IPS DF 4.7 (cell line): ENCODE measurements around the gene SNX9.

ENCODE experiments used
- DNase-seq: peaks from one replicate; pipeline ENCODE4 v3.0.0-alpha.2; 2013; ENCODE audit warnings: low spot score; ENCODE audit errors: extremely low read depth

Gene SNX9

DNA sequence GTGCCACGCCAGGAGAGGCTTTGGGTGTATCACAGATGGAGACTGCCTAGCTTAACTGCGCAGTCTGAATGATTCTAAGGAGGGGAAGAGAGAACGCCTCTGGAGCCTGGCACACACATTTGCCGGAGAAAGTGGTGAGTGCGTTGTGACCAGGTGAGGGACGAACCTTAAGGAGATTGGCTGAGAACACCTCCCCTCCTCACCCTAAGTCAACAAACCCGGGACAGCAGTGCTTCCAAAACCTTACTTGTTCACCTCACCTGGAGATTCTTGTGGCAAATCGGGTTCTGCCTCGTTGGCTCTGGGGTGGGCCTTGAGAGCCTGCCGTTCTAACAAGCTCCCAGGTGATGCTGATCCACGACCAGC is 168.0 kb downstream of the SNX9 start:
- no peak for DNase-seq

DNA sequence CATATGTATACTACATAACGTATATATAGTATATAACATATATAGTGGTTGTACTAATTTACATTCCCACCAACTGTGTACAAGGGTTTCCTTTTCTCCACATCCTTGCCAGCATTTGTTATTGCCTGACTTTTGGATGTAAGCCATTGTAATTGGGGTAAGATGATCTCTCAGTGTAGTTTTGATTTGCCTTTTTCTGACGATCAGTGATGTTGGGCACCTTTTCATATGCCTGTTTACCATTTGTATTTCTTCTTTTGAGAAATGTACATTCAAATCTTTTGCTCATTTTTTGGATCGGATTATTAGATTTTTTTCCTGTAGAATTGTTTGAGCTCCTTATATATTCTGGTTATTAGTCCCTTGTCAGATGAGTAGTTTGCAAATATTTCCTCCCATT is 170.0 kb downstream of the SNX9 start:
- DNase-seq, result no peak

DNA sequence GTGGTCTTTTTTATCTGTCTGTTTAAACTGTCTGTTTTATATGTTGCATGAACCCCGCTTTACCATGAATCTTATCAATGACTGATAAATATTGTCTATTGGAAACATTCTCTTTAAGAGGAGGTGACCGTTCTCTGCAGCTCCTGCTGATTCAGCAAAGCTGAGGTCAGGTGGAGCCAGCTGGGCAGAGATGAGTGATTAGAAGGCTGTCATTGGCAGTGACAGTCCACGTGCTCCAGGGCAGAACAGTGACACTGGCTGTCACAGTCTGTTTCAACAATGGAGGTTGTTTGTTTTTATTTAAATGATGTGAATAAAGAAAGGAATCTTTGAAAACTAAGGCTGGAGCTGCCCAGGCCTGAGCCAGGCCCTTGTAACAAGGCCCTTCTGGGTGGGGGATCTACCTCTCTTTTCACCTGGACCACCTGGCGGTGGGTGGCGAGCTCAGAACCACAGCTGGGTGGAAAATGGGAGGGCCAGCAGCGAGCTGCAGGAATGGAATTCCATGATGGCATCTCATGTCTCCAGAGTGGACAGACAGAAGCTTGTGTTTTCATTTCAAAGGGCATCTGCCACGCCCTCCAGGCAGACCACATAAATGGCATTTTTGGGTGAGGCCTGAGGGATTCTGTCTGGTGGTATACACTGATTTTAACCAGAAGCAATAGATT is 171.2 kb downstream of the SNX9 start:
- DNase-seq, result no peak
